K562 (cell line): ENCODE measurements around the gene ANKRD11. TPM values are rescaled to one million over a fixed set of nuclear protein-coding genes. Genes with fewer than 3 reads are reported as not detected.
A peak's percentile ranks its signal among the peaks of the same experiment; 100 is the strongest.

Experiments used
- DMBX1 ChIP-seq: fragments of 250-450 bp; sonication (Bioruptor Pico); IDR thresholded peaks from 2 replicates; pipeline ENCODE4 v1.8.0; 2022; ENCODE audit warnings: inconsistent platforms, mild to moderate bottlenecking, moderate library complexity, borderline replicate concordance
- E4F1 ChIP-seq: fragments of 250-450 bp; sonication (Bioruptor Pico); IDR thresholded peaks from 2 replicates; pipeline ENCODE4 v1.5.0; 2021; ENCODE audit warnings: mild to moderate bottlenecking, borderline replicate concordance
- ELF2 ChIP-seq: fragments of 250-450 bp; sonication (Bioruptor Pico); IDR thresholded peaks from 2 replicates; pipeline ENCODE4 v1.5.0; 2021; ENCODE audit warnings: mild to moderate bottlenecking
- EP300 ChIP-seq: IDR thresholded peaks from 2 replicates; pipeline ENCODE4 v1.6.1; 2012; ENCODE audit warnings: low read length, improper control_type of control experiment
- EP400 ChIP-seq: fragments of 450-650 bp; IDR thresholded peaks from 2 replicates; pipeline ENCODE4 v1.6.1; 2017; ENCODE audit warnings: antibody characterized with exemption, mild to moderate bottlenecking, moderate library complexity
- ETV5 ChIP-seq: sonication (generic); formaldehyde crosslinking; IDR thresholded peaks from 2 replicates; pipeline ENCODE4 v1.4.0; 2020; ENCODE audit warnings: low read depth, mild to moderate bottlenecking, missing genetic modification reagents
- GABPB2 ChIP-seq: fragments of 250-450 bp; sonication (Bioruptor Pico); conservative IDR thresholded peaks from 2 replicates; pipeline ENCODE4 v1.5.1; 2021; ENCODE audit warnings: mild to moderate bottlenecking
- KAT2B ChIP-seq: IDR thresholded peaks from one replicate; pipeline ENCODE4 v1.6.1; 2012; ENCODE audit warnings: low read depth, mild to moderate bottlenecking, control low read depth, inconsistent platforms, low read length, moderate library complexity
- MAX ChIP-seq: sonication (generic); formaldehyde crosslinking; IDR thresholded peaks from 2 replicates; pipeline ENCODE4 v1.9.0; 2022; ENCODE audit warnings: mild to moderate bottlenecking, missing genetic modification reagents
- MCM2 ChIP-seq: fragments of 450-650 bp; IDR thresholded peaks from 2 replicates; pipeline ENCODE4 v1.6.1; 2017; ENCODE audit warnings: low read depth, mild to moderate bottlenecking
- MYBL2 ChIP-seq, 2 experiments: fragments of 450-650 bp in 1 of 2; sonication (generic) in 1 of 2; formaldehyde crosslinking in 1 of 2; IDR thresholded peaks; 2 replicates each; pipeline versions ENCODE4 v1.6.1 to v1.8.1; 2017 to 2022; ENCODE audit warnings: borderline replicate concordance in 1 of 2, inconsistent platforms in 1 of 2, low read depth in 1 of 2, mild to moderate bottlenecking in 1 of 2, missing genetic modification reagents in 1 of 2, moderate library complexity in 1 of 2
- NBN ChIP-seq: fragments of 450-650 bp; IDR thresholded peaks from 2 replicates; pipeline ENCODE4 v1.6.1; 2016; ENCODE audit warnings: low read depth, mild to moderate bottlenecking
- NFYB ChIP-seq: IDR thresholded peaks from 2 replicates; pipeline ENCODE4 v1.6.1; 2011; ENCODE audit warnings: mild to moderate bottlenecking, moderate library complexity; ENCODE audit not compliant: insufficient read length; ENCODE audit errors: extremely low read depth
- PKNOX1 ChIP-seq: fragments of 450-650 bp; IDR thresholded peaks from 2 replicates; pipeline ENCODE4 v1.6.1; 2016
- POLR2AphosphoS5 ChIP-seq: IDR thresholded peaks from 2 replicates; pipeline ENCODE4 v1.6.1; 2011; ENCODE audit warnings: mild to moderate bottlenecking, low read depth, low read length, moderate library complexity; ENCODE audit not compliant: control insufficient read depth, insufficient read depth
- PPARD ChIP-seq: fragments of 250-450 bp; sonication (Bioruptor Pico); IDR thresholded peaks from 2 replicates; pipeline ENCODE4 v1.8.0; 2022; ENCODE audit warnings: inconsistent platforms, mild to moderate bottlenecking, moderate library complexity
- PTTG1 ChIP-seq: fragments of 450-650 bp; IDR thresholded peaks from 2 replicates; pipeline ENCODE4 v1.6.1; 2016; ENCODE audit warnings: low read depth, mild to moderate bottlenecking, missing genetic modification characterization, missing compliant biosample characterization
- SIRT6 ChIP-seq: IDR thresholded peaks from one replicate; pipeline ENCODE4 v1.6.1; 2012; ENCODE audit warnings: low read depth, mild to moderate bottlenecking, control low read depth, inconsistent platforms, low read length, moderate library complexity
- SMAD1 ChIP-seq: fragments of 150-350 bp; IDR thresholded peaks from 2 replicates; pipeline ENCODE4 v1.6.1; 2014; ENCODE audit warnings: low read length, low read depth; ENCODE audit not compliant: partially characterized antibody
- TFAP4 ChIP-seq: sonication (generic); formaldehyde crosslinking; IDR thresholded peaks from 2 replicates; pipeline ENCODE4 v1.8.0; 2022; ENCODE audit warnings: missing genetic modification reagents, mild to moderate bottlenecking, moderate library complexity, borderline replicate concordance
- ZEB2 ChIP-seq: fragments of 450-650 bp; IDR thresholded peaks from 2 replicates; pipeline ENCODE4 v1.6.1; 2016
- ZNF316 ChIP-seq: fragments of 450-650 bp; IDR thresholded peaks from 2 replicates; pipeline ENCODE4 v1.6.1; 2016
- ZNF695 ChIP-seq: fragments of 450-650 bp; formaldehyde crosslinking; IDR thresholded peaks from 2 replicates; pipeline ENCODE4 v1.4.0; 2020; ENCODE audit warnings: mild to moderate bottlenecking, moderate library complexity
- polyA plus RNA-seq, 8 experiments: library from polyadenylated mRNA; depleted of rRNA in 4 of 8; stranded (reverse) in 5 of 8; unstranded in 3 of 8; fragments of >200 nt; fragmentation: Nextera tagmentation in 2 of 8; fragmentation: Illumina TruSeq in 1 of 8; extraction: Ambion mirVana in 2 of 8; extraction: Trizol in 1 of 8; gene quantifications; 2 replicates each; pipeline versions ENCODE4 v1.2.1 to v1.2.3, GENCODE V29; 2011 to 2014; ENCODE audit warnings: inconsistent platforms in 1 of 8, missing spikeins in 1 of 8
- total RNA-seq, 7 experiments: library from RNA; depleted of rRNA in 6 of 7; stranded (reverse); fragments of >200 nt in 6 of 7; fragmentation: Illumina TruSeq in 2 of 7; extraction: Trizol in 2 of 7; gene quantifications; 2 replicates each; pipeline versions ENCODE4 v1.2.1 to v1.2.3, GENCODE V29; 2011 to 2021; ENCODE audit warnings: low replicate concordance in 1 of 7

ANKRD11 gene
- total and polyA plus RNA-seq, 9 of the 15 experiments (the other 6 are each of a cell fraction or from before 2014, with no cell fraction given), result 4.7 to 126 (median 31.7) TPM

- TF ChIP-seq NFYB (no peak), ZEB2 (no peak), KAT2B (no peak), SIRT6 (no peak), SMAD1 (no peak), NBN (no peak), MAX (CRISPR knock-in tag) (no peak), GABPB2 (CRISPR knock-in tag) (no peak), EP400 (peak; percentile 39; the same call in 1 of the 2 replicates), ZNF695 (no peak), TFAP4 (CRISPR knock-in tag) (peak; percentile 66; the same call in 1 of the 2 replicates), MYBL2 (IDR thresholded peaks at IDR 0.05; ENCODE audit: low read depth) (no peak), MYBL2 (CRISPR knock-in tag; IDR thresholded peaks at IDR 0.05; ENCODE audit: borderline replicate concordance) (no peak), PKNOX1 (peak; percentile 11; the same call in 1 of the 2 replicates), PTTG1 (tag) (no peak), ETV5 (peak; percentile 60; the same call in 1 of the 2 replicates), EP300 (peak; percentile 76; the same call in 1 of the 2 replicates), POLR2AphosphoS5 (peak; percentile 61; the same call in 1 of the 2 replicates), MCM2 (no peak), PPARD (CRISPR knock-in tag) (no peak), ELF2 (CRISPR knock-in tag) (no peak), E4F1 (CRISPR knock-in tag) (no peak), ZNF316 (no peak), DMBX1 (CRISPR knock-in tag) (peak; percentile 78; the same call in 1 of the 2 replicates)
Observed at GRCh38 chr16:89219365-89219764, 271.0 kb downstream of the ANKRD11 start (continued).
